PFSK-1 (cell line): ENCODE measurements around the gene TOP2B.

Experiments
- FOXP2 ChIP-seq: optimal IDR thresholded peaks from 2 replicates; pipeline ENCODE3; 2011; ENCODE audit warnings: borderline replicate concordance, control low read depth, inconsistent platforms; ENCODE audit not compliant: insufficient read depth; ENCODE audit errors: extremely low read length, extremely low read depth
- POLR2AphosphoS5 ChIP-seq: IDR thresholded peaks from 2 replicates; pipeline ENCODE4 v1.6.1; 2012; ENCODE audit warnings: low read depth, mild to moderate bottlenecking, control low read depth, low read length, moderate library complexity
- SIN3A ChIP-seq: IDR thresholded peaks from 2 replicates; pipeline ENCODE4 v1.6.1; 2012; ENCODE audit warnings: mild to moderate bottlenecking, low read length, moderate library complexity, borderline replicate concordance; ENCODE audit not compliant: insufficient read depth
- TAF1 ChIP-seq: IDR thresholded peaks from 2 replicates; pipeline ENCODE4 v1.6.1; 2012; ENCODE audit warnings: low read length, control low read depth, borderline replicate concordance; ENCODE audit not compliant: insufficient read depth
- TF ChIP-seq, protein P1 (sequence below), 2 experiments: IDR thresholded peaks; 2 replicates each; pipeline versions ENCODE4 v1.6.1 to v1.8.0; 2011 to 2012; ENCODE audit warnings: low read depth in 2 of 2, low read length in 2 of 2, control low read depth in 1 of 2, inconsistent platforms in 1 of 2, mild to moderate bottlenecking in 1 of 2, moderate library complexity in 1 of 2; ENCODE audit not compliant: insufficient read depth in 1 of 2

TOP2B gene

DNA sequence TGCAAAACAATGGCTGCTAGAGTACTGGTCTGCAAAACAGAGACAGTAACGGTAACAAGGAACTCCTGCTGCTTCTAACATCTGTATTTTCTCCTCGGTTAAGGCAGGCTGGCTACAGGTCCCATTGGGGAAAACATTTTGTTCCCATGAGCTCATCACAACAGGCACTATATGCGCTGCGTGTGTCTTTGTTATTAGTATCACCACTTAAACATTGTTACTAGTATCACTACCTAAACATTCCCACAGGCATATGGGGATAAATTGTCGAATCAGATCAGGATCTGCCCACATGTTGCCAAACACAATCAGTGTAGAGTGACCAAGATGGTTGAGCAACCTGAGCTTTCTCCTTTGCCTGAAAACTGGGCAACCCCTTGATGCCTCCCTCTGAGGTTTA is 77.2 kb downstream of the TOP2B start:
- TF ChIP-seq TAF1: no peak
- TF ChIP-seq SIN3A: no peak
- TF ChIP-seq FOXP2: no peak
- TF ChIP-seq POLR2AphosphoS5: no peak
- TF ChIP-seq, protein P1, sequence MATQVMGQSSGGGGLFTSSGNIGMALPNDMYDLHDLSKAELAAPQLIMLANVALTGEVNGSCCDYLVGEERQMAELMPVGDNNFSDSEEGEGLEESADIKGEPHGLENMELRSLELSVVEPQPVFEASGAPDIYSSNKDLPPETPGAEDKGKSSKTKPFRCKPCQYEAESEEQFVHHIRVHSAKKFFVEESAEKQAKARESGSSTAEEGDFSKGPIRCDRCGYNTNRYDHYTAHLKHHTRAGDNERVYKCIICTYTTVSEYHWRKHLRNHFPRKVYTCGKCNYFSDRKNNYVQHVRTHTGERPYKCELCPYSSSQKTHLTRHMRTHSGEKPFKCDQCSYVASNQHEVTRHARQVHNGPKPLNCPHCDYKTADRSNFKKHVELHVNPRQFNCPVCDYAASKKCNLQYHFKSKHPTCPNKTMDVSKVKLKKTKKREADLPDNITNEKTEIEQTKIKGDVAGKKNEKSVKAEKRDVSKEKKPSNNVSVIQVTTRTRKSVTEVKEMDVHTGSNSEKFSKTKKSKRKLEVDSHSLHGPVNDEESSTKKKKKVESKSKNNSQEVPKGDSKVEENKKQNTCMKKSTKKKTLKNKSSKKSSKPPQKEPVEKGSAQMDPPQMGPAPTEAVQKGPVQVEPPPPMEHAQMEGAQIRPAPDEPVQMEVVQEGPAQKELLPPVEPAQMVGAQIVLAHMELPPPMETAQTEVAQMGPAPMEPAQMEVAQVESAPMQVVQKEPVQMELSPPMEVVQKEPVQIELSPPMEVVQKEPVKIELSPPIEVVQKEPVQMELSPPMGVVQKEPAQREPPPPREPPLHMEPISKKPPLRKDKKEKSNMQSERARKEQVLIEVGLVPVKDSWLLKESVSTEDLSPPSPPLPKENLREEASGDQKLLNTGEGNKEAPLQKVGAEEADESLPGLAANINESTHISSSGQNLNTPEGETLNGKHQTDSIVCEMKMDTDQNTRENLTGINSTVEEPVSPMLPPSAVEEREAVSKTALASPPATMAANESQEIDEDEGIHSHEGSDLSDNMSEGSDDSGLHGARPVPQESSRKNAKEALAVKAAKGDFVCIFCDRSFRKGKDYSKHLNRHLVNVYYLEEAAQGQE (IDR thresholded peaks at IDR 0.05; ENCODE audit: insufficient read depth in 1 of 2, low read depth in 2 of 2, low read length in 2 of 2): no peak

DNA sequence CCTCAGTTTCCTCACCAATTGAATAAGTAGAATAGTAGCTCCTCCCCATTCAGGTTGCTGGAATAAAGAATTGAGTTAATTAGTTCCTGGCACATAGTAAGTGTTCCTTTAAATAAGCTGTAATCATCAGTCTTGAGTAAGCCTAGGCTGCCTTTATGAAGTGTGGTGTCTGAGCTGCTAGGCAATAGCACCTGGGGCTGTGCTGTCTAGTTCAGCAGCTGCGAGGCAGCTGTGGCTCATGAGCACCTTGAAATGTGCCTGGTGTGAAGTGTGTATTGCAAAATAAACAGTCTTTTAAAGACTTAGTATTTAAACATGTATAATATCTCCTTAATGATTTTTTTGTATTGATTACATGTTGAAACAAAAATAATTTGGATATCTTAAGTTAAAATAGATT is 77.6 kb downstream of the TOP2B start:
- TF ChIP-seq SIN3A (no peak), POLR2AphosphoS5 (no peak), FOXP2 (no peak), TAF1 (no peak)
- TF ChIP-seq, protein P1 (IDR thresholded peaks at IDR 0.05; ENCODE audit: insufficient read depth in 1 of 2, low read depth in 2 of 2, low read length in 2 of 2): no peak

DNA sequence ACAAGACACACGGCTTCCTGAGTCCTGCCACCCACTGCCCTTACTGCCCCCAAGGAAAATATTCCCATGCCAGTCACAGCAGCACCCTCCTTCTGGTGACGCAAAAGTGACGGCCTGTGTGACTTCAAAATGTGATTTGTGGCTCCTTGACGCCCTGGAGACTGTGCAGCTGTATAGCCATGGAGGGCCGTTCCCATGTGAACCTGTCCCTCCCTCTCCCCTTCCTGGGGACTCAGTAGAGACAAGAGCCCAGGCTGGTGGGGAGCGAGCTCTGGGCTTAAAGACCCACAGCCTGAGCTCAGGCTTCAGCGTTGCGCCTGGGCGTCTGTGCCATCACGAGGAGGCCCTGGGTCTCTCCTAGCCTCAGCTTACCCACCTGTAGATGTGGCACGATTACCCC is 78.2 kb downstream of the TOP2B start:
- TF ChIP-seq, protein P1 (IDR thresholded peaks at IDR 0.05; ENCODE audit: insufficient read depth in 1 of 2, low read depth in 2 of 2, low read length in 2 of 2): no peak
- TF ChIP-seq POLR2AphosphoS5: no peak

DNA sequence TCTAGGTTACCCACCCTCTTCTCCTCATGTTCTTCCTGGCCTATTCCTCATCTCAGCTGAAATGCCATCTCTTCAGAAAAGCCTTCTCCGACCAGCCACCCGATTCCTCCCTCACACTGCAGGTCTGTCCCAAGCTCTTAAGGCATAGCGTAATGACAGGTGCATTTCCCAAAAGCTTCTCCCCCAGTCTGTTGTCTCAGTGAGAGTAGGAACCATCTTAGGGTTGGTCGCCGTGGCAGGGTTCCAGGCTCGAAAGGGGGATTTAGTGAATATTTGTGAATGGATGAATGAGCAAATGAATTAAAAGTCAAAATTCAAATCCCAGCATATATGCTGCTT is 78.6 kb downstream of the TOP2B start:
- TF ChIP-seq, protein P1 (IDR thresholded peaks at IDR 0.05; ENCODE audit: insufficient read depth in 1 of 2, low read depth in 2 of 2, low read length in 2 of 2): no peak
- no peak for TF ChIP-seq FOXP2
- no peak for TF ChIP-seq POLR2AphosphoS5
- TF ChIP-seq SIN3A: no peak
- no peak for TF ChIP-seq TAF1

DNA sequence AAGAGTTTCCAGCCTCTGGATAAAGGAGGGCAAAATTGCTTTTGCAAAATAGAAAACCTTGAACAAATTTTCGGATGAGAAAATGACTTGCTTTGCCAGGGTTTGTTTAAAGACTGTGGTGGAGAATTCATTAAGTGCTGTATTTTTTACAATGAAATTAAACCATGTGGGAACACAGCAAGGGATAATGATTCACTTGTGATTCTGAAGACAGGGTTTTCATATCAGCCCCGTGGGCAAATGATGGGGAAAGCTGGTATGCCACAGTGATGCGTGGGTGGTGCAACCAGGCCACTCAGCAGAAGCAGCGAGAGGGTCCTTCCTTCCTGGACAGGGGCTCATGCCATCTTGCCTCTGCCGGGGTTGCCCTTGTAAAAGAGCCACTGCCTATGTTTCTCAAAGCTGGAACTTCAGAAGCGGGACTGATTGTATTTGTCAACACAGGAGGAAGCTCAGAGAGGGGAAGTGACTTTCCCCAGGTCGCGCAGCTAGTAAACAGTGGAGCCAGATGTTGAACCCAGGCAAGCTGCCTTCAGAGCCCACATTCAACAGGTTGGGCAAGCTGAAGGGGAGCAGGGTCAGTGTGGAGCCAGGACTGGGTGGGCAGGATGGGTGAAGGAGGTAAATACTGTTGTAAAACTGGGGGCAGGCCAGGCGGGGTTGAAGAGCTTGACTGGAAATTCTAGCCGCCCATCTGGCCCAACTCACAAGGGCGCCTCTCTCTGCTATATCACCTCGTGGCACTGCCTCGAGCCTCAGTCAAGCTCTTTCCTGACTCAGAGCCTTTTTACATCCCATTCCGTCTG is 79.1 kb downstream of the TOP2B start:
- TF ChIP-seq TAF1 (no peak), FOXP2 (no peak), POLR2AphosphoS5 (no peak), SIN3A (no peak)
- TF ChIP-seq, protein P1 (IDR thresholded peaks at IDR 0.05; ENCODE audit: insufficient read depth in 1 of 2, low read depth in 2 of 2, low read length in 2 of 2): no peak
